IPS DF 6.9 (cell line): ENCODE data around the gene MRTFA.

Experiments used
- DNase-seq: peaks from one replicate; pipeline ENCODE4 v3.0.0-alpha.2; 2013; ENCODE audit warnings: low read depth, low spot score
- H3K27ac ChIP-seq: one replicate; pipeline ENCODE4 v1.5.1; 2013; ENCODE audit warnings: low read length, control low read depth
- H3K27me3 ChIP-seq: 2 replicates; pipeline ENCODE4 v1.6.1; 2013; ENCODE audit warnings: mild to moderate bottlenecking, low read length; ENCODE audit not compliant: control insufficient read depth, insufficient read depth
- H3K36me3 ChIP-seq: 2 replicates; pipeline ENCODE4 v1.6.1; 2013; ENCODE audit warnings: low read length; ENCODE audit not compliant: control insufficient read depth, insufficient read depth
- H3K4me1 ChIP-seq: 2 replicates; pipeline ENCODE4 v1.6.1; 2013; ENCODE audit warnings: low read length; ENCODE audit not compliant: control insufficient read depth, insufficient read depth
- H3K4me3 ChIP-seq: 2 replicates; pipeline ENCODE4 v1.5.1; 2013; ENCODE audit warnings: mild to moderate bottlenecking, low read length
- H3K9me3 ChIP-seq: 2 replicates; pipeline ENCODE4 v1.6.1; 2013; ENCODE audit warnings: low read length, inconsistent platforms; ENCODE audit not compliant: control insufficient read depth, insufficient read depth
- WGBS: extraction: QIAGEN DNeasy Blood & Tissue Kit; methylation state at CpG from one replicate; pipeline ENCODE4 v1.1.7; 2013; ENCODE audit warnings: mixed read lengths, missing lambda C conversion rate; ENCODE audit not compliant: insufficient read length, insufficient coverage; 5-methylcytosine and 5-hydroxymethylcytosine counted together

MRTFA gene

GRCh38 chr22:40526960-40527359 lies 109.6 kb downstream of the MRTFA start:
- Histone ChIP-seq H3K9me3 (no peaks in the 10 kb centered on the region), H3K4me1 (no peaks in the 10 kb centered on the region)
- no CpG with 5 or more reads among the region's 5 CpGs for WGBS

GRCh38 chr22:40525250-40525884 lies 111.2 kb downstream of the MRTFA start:
- WGBS: no CpG with 5 or more reads among the region's 6 CpGs
- no peaks in the 10 kb centered on the region for H3K36me3 ChIP-seq
- no peak overlapping the region for H3K27ac ChIP-seq
- no peak overlapping the region for H3K4me3 ChIP-seq
- H3K9me3 ChIP-seq: no peaks in the 10 kb centered on the region
- DNase-seq: no peak
- no peaks in the 10 kb centered on the region for H3K27me3 ChIP-seq
- H3K4me1 ChIP-seq: no peaks in the 10 kb centered on the region

More at GRCh38 chr22:40526960-40527359, 109.6 kb downstream of the MRTFA start:
- DNase-seq: no peak
- H3K27me3 ChIP-seq: no peaks in the 10 kb centered on the region
- H3K4me3 ChIP-seq: no peak overlapping the region
- H3K27ac ChIP-seq: no peak overlapping the region
- H3K36me3 ChIP-seq: no peaks in the 10 kb centered on the region

GRCh38 chr22:40524392-40525249 lies 111.9 kb downstream of the MRTFA start:
- Histone ChIP-seq H3K4me1 (no peaks in the 10 kb centered on the region), H3K36me3 (no peaks in the 10 kb centered on the region), H3K4me3 (no peak overlapping the region), H3K27me3 (no peaks in the 10 kb centered on the region), H3K9me3 (no peaks in the 10 kb centered on the region), H3K27ac (no peak overlapping the region)
- WGBS: no CpG with 5 or more reads among the region's 9 CpGs
- DNase-seq: no peak

GRCh38 chr22:40522141-40522540 lies 114.4 kb downstream of the MRTFA start:
- no peaks in the 10 kb centered on the region for H3K36me3 ChIP-seq
- no CpG with 5 or more reads among the region's 2 CpGs for WGBS
- peaks cover 2% of the 10 kb centered on the region; the same call in 1 of the 2 replicates for H3K4me1 ChIP-seq
- H3K27me3 ChIP-seq: no peaks in the 10 kb centered on the region
- no peak for DNase-seq
- H3K9me3 ChIP-seq: no peaks in the 10 kb centered on the region
- no peak overlapping the region for H3K4me3 ChIP-seq
- no peak overlapping the region for H3K27ac ChIP-seq

GRCh38 chr22:40521046-40521445 lies 115.5 kb downstream of the MRTFA start:
- WGBS: no CpG with 5 or more reads among the region's 1 CpG
- no peak for DNase-seq
- no peak overlapping the region for H3K27ac ChIP-seq

GRCh38 chr22:40520562-40520961 lies 116.0 kb downstream of the MRTFA start:
- WGBS: no CpG with 5 or more reads among the region's 2 CpGs
- Histone ChIP-seq H3K4me1 (peaks cover 2% of the 10 kb centered on the region; the same call in 1 of the 2 replicates), H3K27ac (no peak overlapping the region), H3K27me3 (no peaks in the 10 kb centered on the region), H3K9me3 (no peaks in the 10 kb centered on the region), H3K36me3 (no peaks in the 10 kb centered on the region), H3K4me3 (no peak overlapping the region)
- no peak for DNase-seq

More at GRCh38 chr22:40521046-40521445, 115.5 kb downstream of the MRTFA start:
- no peak overlapping the region for H3K4me3 ChIP-seq
- no peaks in the 10 kb centered on the region for H3K27me3 ChIP-seq
- no peaks in the 10 kb centered on the region for H3K9me3 ChIP-seq
- H3K4me1 ChIP-seq: peaks cover 2% of the 10 kb centered on the region; the same call in 1 of the 2 replicates
- H3K36me3 ChIP-seq: no peaks in the 10 kb centered on the region

GRCh38 chr22:40519948-40520331 lies 116.6 kb downstream of the MRTFA start:
- H3K27me3 ChIP-seq: no peaks in the 10 kb centered on the region
- no peaks in the 10 kb centered on the region for H3K36me3 ChIP-seq
- H3K9me3 ChIP-seq: no peaks in the 10 kb centered on the region
- H3K4me1 ChIP-seq: peaks cover 2% of the 10 kb centered on the region; the same call in 1 of the 2 replicates
- H3K27ac ChIP-seq: no peak overlapping the region
- WGBS: 100% methylated on average over 1 of the region's 3 CpGs
- DNase-seq: no peak
- H3K4me3 ChIP-seq: no peak overlapping the region

GRCh38 chr22:40519284-40519947 lies 117.1 kb downstream of the MRTFA start:
- WGBS: no CpG with 5 or more reads among the region's 5 CpGs
- no peak for DNase-seq
- Histone ChIP-seq H3K27ac (no peak overlapping the region), H3K27me3 (no peaks in the 10 kb centered on the region), H3K4me3 (no peak overlapping the region), H3K4me1 (peaks cover 2% of the 10 kb centered on the region; the same call in 1 of the 2 replicates), H3K36me3 (no peaks in the 10 kb centered on the region), H3K9me3 (no peaks in the 10 kb centered on the region)

GRCh38 chr22:40518840-40519239 lies 117.7 kb downstream of the MRTFA start:
- Histone ChIP-seq H3K27me3 (no peaks in the 10 kb centered on the region), H3K36me3 (no peaks in the 10 kb centered on the region), H3K4me3 (no peak overlapping the region), H3K9me3 (no peaks in the 10 kb centered on the region), H3K27ac (no peak overlapping the region), H3K4me1 (peaks cover 2% of the 10 kb centered on the region; the same call in 1 of the 2 replicates)
- DNase-seq: no peak
- WGBS: no CpG with 5 or more reads among the region's 4 CpGs

GRCh38 chr22:40517631-40518030 lies 118.9 kb downstream of the MRTFA start:
- no peak for DNase-seq
- Histone ChIP-seq H3K9me3 (no peaks in the 10 kb centered on the region), H3K27me3 (no peaks in the 10 kb centered on the region), H3K4me3 (no peak overlapping the region), H3K27ac (no peak overlapping the region), H3K36me3 (no peaks in the 10 kb centered on the region), H3K4me1 (peaks cover 2% of the 10 kb centered on the region; the same call in 1 of the 2 replicates)
- no CpG with 5 or more reads among the region's 3 CpGs for WGBS
